ENCODE measurements around the gene CHTOP. TPM values are rescaled to one million over a fixed set of nuclear protein-coding genes. Genes with fewer than 3 reads are reported as not detected.

Gene CHTOP
- total and polyA plus RNA-seq, 2 of the 13 experiments (the other 11 are each of a cell fraction or from before 2014, with no cell fraction given), result 38.0 to 51.9 TPM

- TF ChIP-seq LBX2 (CRISPR knock-in tag; IDR thresholded peaks at IDR 0.05; ENCODE audit: borderline replicate concordance) (no peak), ZNF326 (CRISPR knock-in tag; IDR thresholded peaks at IDR 0.05; ENCODE audit: borderline replicate concordance) (no peak), ZNF510 (CRISPR knock-in tag; IDR thresholded peaks at IDR 0.05; ENCODE audit: low read depth) (0 out of 2 replicates have a peak, but pooled peaks have one; percentile 41), NFATC3 (CRISPR knock-in tag; IDR thresholded peaks at IDR 0.05) (no peak), THAP11 (CRISPR knock-in tag; IDR thresholded peaks at IDR 0.05) (peak; percentile 98), SCMH1 (CRISPR knock-in tag; IDR thresholded peaks at IDR 0.05; ENCODE audit: borderline replicate concordance) (no peak), ZNF362 (CRISPR knock-in tag; IDR thresholded peaks at IDR 0.05; ENCODE audit: borderline replicate concordance) (no peak), TFE3 (CRISPR knock-in tag; IDR thresholded peaks at IDR 0.05) (peak; percentile 69), ARNT2 (CRISPR knock-in tag; IDR thresholded peaks at IDR 0.05; ENCODE audit: low read depth) (no peak; the same call in none of the 2 replicates), RXRB (CRISPR knock-in tag; IDR thresholded peaks at IDR 0.05; ENCODE audit: borderline replicate concordance) (peak; percentile 42; the same call in 1 of the 2 replicates), ZNF550 (CRISPR knock-in tag; IDR thresholded peaks at IDR 0.05; ENCODE audit: borderline replicate concordance) (no peak), AKAP8 (CRISPR knock-in tag; IDR thresholded peaks at IDR 0.05) (no peak), DNMT1 (CRISPR knock-in tag; IDR thresholded peaks at IDR 0.05) (no peak), ZNF891 (CRISPR knock-in tag; IDR thresholded peaks at IDR 0.05) (peak; percentile 90), ZNF83 (CRISPR knock-in tag; IDR thresholded peaks at IDR 0.05; ENCODE audit: borderline replicate concordance) (no peak), ZNF274 (CRISPR knock-in tag; IDR thresholded peaks at IDR 0.05) (no peak), ZBTB39 (CRISPR knock-in tag; IDR thresholded peaks at IDR 0.05) (peak; percentile 55; the same call in 1 of the 2 replicates), ZNF724P (CRISPR knock-in tag; IDR thresholded peaks at IDR 0.05; ENCODE audit: borderline replicate concordance) (no peak)
- TF ChIP-seq, protein P1, sequence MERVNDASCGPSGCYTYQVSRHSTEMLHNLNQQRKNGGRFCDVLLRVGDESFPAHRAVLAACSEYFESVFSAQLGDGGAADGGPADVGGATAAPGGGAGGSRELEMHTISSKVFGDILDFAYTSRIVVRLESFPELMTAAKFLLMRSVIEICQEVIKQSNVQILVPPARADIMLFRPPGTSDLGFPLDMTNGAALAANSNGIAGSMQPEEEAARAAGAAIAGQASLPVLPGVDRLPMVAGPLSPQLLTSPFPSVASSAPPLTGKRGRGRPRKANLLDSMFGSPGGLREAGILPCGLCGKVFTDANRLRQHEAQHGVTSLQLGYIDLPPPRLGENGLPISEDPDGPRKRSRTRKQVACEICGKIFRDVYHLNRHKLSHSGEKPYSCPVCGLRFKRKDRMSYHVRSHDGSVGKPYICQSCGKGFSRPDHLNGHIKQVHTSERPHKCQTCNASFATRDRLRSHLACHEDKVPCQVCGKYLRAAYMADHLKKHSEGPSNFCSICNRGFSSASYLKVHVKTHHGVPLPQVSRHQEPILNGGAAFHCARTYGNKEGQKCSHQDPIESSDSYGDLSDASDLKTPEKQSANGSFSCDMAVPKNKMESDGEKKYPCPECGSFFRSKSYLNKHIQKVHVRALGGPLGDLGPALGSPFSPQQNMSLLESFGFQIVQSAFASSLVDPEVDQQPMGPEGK (CRISPR knock-in tag; IDR thresholded peaks at IDR 0.05), result peak; percentile 86
- TF ChIP-seq, protein P2, sequence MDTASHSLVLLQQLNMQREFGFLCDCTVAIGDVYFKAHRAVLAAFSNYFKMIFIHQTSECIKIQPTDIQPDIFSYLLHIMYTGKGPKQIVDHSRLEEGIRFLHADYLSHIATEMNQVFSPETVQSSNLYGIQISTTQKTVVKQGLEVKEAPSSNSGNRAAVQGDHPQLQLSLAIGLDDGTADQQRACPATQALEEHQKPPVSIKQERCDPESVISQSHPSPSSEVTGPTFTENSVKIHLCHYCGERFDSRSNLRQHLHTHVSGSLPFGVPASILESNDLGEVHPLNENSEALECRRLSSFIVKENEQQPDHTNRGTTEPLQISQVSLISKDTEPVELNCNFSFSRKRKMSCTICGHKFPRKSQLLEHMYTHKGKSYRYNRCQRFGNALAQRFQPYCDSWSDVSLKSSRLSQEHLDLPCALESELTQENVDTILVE (CRISPR knock-in tag; IDR thresholded peaks at IDR 0.05), result peak; percentile 81
Measured at GRCh38 chr1:153658400-153659174, 24.7 kb downstream of the CHTOP start, which contains the start of gene SNAPIN (continued).

All from HepG2 (cell line).